HG03175 (cell line): ENCODE data around the gene STK32B.
"Not testable (repeated sequence)": the region's sequence is repeated elsewhere in the genome, so short reads cannot be mapped to it uniquely, and the experiment has no call there.

ENCODE experiments used
- ATAC-seq: cut with Tn5 transposase; IDR thresholded peaks from one replicate; pipeline ENCODE4 v1.9.1; 2021; ENCODE audit warnings: mild to moderate bottlenecking, moderate library complexity; ENCODE audit not compliant: unreplicated experiment

Gene STK32B

GRCh38 chr4:5200513-5200912 lies 149.2 kb downstream of the STK32B start:
- ATAC-seq = no peak

- no peak for ATAC-seq
These were observed 152.2 kb downstream of the STK32B start for GRCh38 chr4:5203309-5203992.

GRCh38 chr4:5203993-5204310 lies 152.7 kb downstream of the STK32B start:
- ATAC-seq = no peak

- no peak for ATAC-seq
These were observed 153.5 kb downstream of the STK32B start for GRCh38 chr4:5204781-5205180.

- ATAC-seq = no peak
These were observed 154.9 kb downstream of the STK32B start for GRCh38 chr4:5206016-5206790.

- no peak for ATAC-seq
These were observed 158.6 kb downstream of the STK32B start for GRCh38 chr4:5209862-5210261.

- ATAC-seq = no peak
These were observed 160.1 kb downstream of the STK32B start for GRCh38 chr4:5211282-5211839.

- no peak for ATAC-seq
These were observed 161.2 kb downstream of the STK32B start for GRCh38 chr4:5212255-5213013.

GRCh38 chr4:5213087-5213595 lies 161.9 kb downstream of the STK32B start:
- no peak for ATAC-seq

- ATAC-seq = no peak
These were observed 164.0 kb downstream of the STK32B start for GRCh38 chr4:5215321-5215720.

GRCh38 chr4:5217421-5217820 lies 166.1 kb downstream of the STK32B start:
- ATAC-seq = no peak

GRCh38 chr4:5218376-5219069 lies 167.2 kb downstream of the STK32B start:
- no peak for ATAC-seq

GRCh38 chr4:5220028-5220427 lies 168.7 kb downstream of the STK32B start:
- ATAC-seq = no peak

- no peak for ATAC-seq
These were observed 170.8 kb downstream of the STK32B start for GRCh38 chr4:5222047-5222446.

- ATAC-seq = no peak
These were observed 171.7 kb downstream of the STK32B start for GRCh38 chr4:5222951-5223350.

- ATAC-seq = no peak
These were observed 173.1 kb downstream of the STK32B start for GRCh38 chr4:5224340-5224739.

- ATAC-seq = no peak
These were observed 181.3 kb downstream of the STK32B start for GRCh38 chr4:5232549-5232948.

GRCh38 chr4:5237086-5237660 lies 185.9 kb downstream of the STK32B start:
- no peak for ATAC-seq

GRCh38 chr4:5238173-5238572 lies 186.9 kb downstream of the STK32B start:
- ATAC-seq = no peak

GRCh38 chr4:5247061-5247460 lies 195.8 kb downstream of the STK32B start:
- not testable (repeated sequence) for ATAC-seq
